Thyroid gland (tissue), 4 donors: ENCODE measurements around the gene ERI2. TPM values are rescaled to one million over a fixed set of nuclear protein-coding genes. Genes with fewer than 3 reads are reported as not detected.

ENCODE experiments used
- DNase-seq, 2 donors: peaks; one replicate each; pipeline ENCODE4 v3.0.0-alpha.2; 2019
- H3K27ac ChIP-seq, 3 donors: fragments of 200-600 bp; sonication (generic); 1 replicate in 2 of 3; 2 replicates in 1 of 3; pipeline ENCODE4 v1.5.1; 2016 to 2019; ENCODE audit warnings: mild to moderate bottlenecking in 1 of 3, moderate library complexity in 1 of 3
- H3K27me3 ChIP-seq: fragments of 200-600 bp; sonication (generic); one replicate; pipeline ENCODE4 v1.5.1; 2019
- H3K36me3 ChIP-seq, 2 donors: fragments of 200-600 bp; sonication (generic); one replicate each; pipeline ENCODE4 v1.5.1; 2016 to 2019
- H3K4me1 ChIP-seq, 2 donors: fragments of 200-600 bp; sonication (generic); one replicate each; pipeline ENCODE4 v1.5.1; 2017 to 2019
- H3K4me3 ChIP-seq, 3 donors: fragments of 200-600 bp; sonication (generic); replicated peaks in 1 of 3; 1 replicate in 2 of 3; 2 replicates in 1 of 3; pipeline ENCODE4 v1.5.1; 2016; ENCODE audit warnings: mild to moderate bottlenecking in 1 of 3
- H3K9me3 ChIP-seq: fragments of 200-600 bp; sonication (generic); one replicate; pipeline ENCODE4 v1.5.1; 2017
- CTCF ChIP-seq, 6 experiments: fragments of 200-600 bp in 3 of 6; fragments of 450-650 bp in 3 of 6; sonication (generic) in 3 of 6; IDR thresholded peaks; one replicate each; pipeline ENCODE4 v1.5.1; 2016 to 2019; ENCODE audit warnings: antibody characterized with exemption in 6 of 6, mild to moderate bottlenecking in 2 of 6, inconsistent platforms in 1 of 6, moderate library complexity in 1 of 6
- POLR2A ChIP-seq, 2 donors: fragments of 450-650 bp; IDR thresholded peaks; one replicate each; pipeline ENCODE4 v1.6.1; 2017; ENCODE audit warnings: antibody characterized with exemption in 2 of 2, mild to moderate bottlenecking in 2 of 2, moderate library complexity in 1 of 2
- WGBS, 2 donors: methylation state at CpG; one replicate each; pipeline ENCODE4 v1.1.5; 2017; 5-methylcytosine and 5-hydroxymethylcytosine counted together
- intact Hi-C: fragments of 100-400 bp; cut with DNase I; formaldehyde crosslinking; loops from one replicate; pipeline ENCODE4 v1.15.1; 2023
- total RNA-seq, 4 donors: library from RNA; depleted of rRNA; stranded (reverse); fragments of >200 nt; gene quantifications; one replicate each; pipeline ENCODE4 v1.2.3, GENCODE V29; 2016

ERI2 gene
- total RNA-seq, result 10 to 100 TPM; 22.2 to 31.4 (median 25.3) TPM

- intact Hi-C loops, result no loop called here
- H3K9me3 ChIP-seq, result no peaks in the 10 kb centered on the region
- H3K27me3 ChIP-seq, result no peaks in the 10 kb centered on the region
- peaks cover 5 to 10% of the 10 kb centered on the region in 2 donors for H3K4me1 ChIP-seq
- TF ChIP-seq CTCF (IDR thresholded peaks at IDR 0.05), result peak in 2 of 6 experiments; percentile 33 to 39
- peak in 1 of 2 donors; percentile 81 for TF ChIP-seq POLR2A (IDR thresholded peaks at IDR 0.05)
- no peaks in the 10 kb centered on the region for H3K36me3 ChIP-seq
- peak within 1 kb of the TSS; percentile 55 to 97 (median 97) for H3K4me3 ChIP-seq
- DNase-seq, result peak; percentile 90 to 92
- WGBS, 2 donors, result 0 to 1% methylated on average over 25 to 52 of the region's 74 CpGs
- peak within 1 kb of the TSS; percentile 82 to 93 (median 85) for H3K27ac ChIP-seq
Observed at GRCh38 chr16:20806168-20807050, at the start of gene ERI2, which contains the start of gene REXO5. ERI2 (minus strand) TSS chr16:20806472; CDS start chr16:20806430, 42 bp downstream. REXO5 (plus strand) TSS chr16:20806527; CDS start chr16:20806954, 427 bp downstream.

DNA sequence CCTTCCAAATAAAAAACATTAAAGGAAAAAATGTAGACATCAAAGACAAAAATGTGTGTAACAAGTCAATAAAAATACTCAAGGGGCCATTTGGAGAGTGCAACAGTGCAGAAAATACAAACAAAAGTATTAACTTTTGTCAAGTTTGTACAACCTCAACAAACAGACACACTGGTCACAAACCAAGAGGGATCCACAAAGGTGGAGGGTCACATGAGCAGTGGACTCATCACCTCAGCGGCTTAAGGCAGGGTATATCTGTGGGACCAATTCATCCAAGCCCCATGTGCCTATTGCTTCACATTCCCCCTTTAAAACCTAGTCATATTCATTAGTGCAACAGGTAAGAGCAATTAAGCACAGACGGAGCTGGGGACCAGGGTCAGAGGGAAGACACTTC lies 48.7 kb upstream of the ERI2 start:
- Histone ChIP-seq H3K27ac (no peak overlapping the region), H3K4me3 (no peak overlapping the region), H3K4me1 (peaks cover 33 to 37% of the 10 kb centered on the region in 2 donors), H3K9me3 (no peaks in the 10 kb centered on the region), H3K27me3 (no peaks in the 10 kb centered on the region), H3K36me3 (peaks cover 4 to 5% of the 10 kb centered on the region in 2 donors)
- DNase-seq, result no peak
- 95 to 100% methylated on average over 2 of the region's 2 CpGs for WGBS, 2 donors
- intact Hi-C loops, result loop anchor here (10.0 kb wide), 1 partner anchor 50 kb away; the partner anchor contains the start of genes DCUN1D3 and LYRM1
- TF ChIP-seq POLR2A (IDR thresholded peaks at IDR 0.05) (no peak), CTCF (IDR thresholded peaks at IDR 0.05) (no peak)

GRCh38 chr16:20853981-20854620 lies 47.8 kb upstream of the ERI2 start:
- WGBS, 2 donors, result 83 to 87% methylated on average over 3 of the region's 3 CpGs
- H3K36me3 ChIP-seq, result no peaks in the 10 kb centered on the region
- H3K4me1 ChIP-seq, result peaks cover 37 to 41% of the 10 kb centered on the region in 2 donors
- H3K27ac ChIP-seq, result no peak overlapping the region
- intact Hi-C loops, result loop anchor here (10.0 kb wide), 1 partner anchor 51 kb away; the partner anchor contains the start of genes DCUN1D3 and LYRM1
- H3K9me3 ChIP-seq, result no peaks in the 10 kb centered on the region
- no peak for TF ChIP-seq POLR2A (IDR thresholded peaks at IDR 0.05)
- TF ChIP-seq CTCF (IDR thresholded peaks at IDR 0.05), result no peak
- no peak for DNase-seq
- H3K4me3 ChIP-seq, result no peak overlapping the region
- no peaks in the 10 kb centered on the region for H3K27me3 ChIP-seq

GRCh38 chr16:20853143-20853542 lies 46.9 kb upstream of the ERI2 start:
- Histone ChIP-seq H3K36me3 (no peaks in the 10 kb centered on the region), H3K9me3 (no peaks in the 10 kb centered on the region), H3K4me1 (peaks cover 37 to 41% of the 10 kb centered on the region in 2 donors), H3K4me3 (no peak overlapping the region), H3K27ac (peak overlapping the region in 1 of 3 donors; percentile 13), H3K27me3 (no peaks in the 10 kb centered on the region)
- intact Hi-C loops, result loop anchor here (10.0 kb wide), 1 partner anchor 52 kb away; the partner anchor contains the start of genes DCUN1D3 and LYRM1
- TF ChIP-seq POLR2A (IDR thresholded peaks at IDR 0.05), result no peak
- no peak for TF ChIP-seq CTCF (IDR thresholded peaks at IDR 0.05)
- WGBS, 2 donors, result 95% methylated on average over 5 of the region's 5 CpGs
- DNase-seq, result no peak
